ENCODE measurements around the gene TADA1.
A peak's percentile ranks its signal among the peaks of the same experiment; 100 is the strongest.

TADA1 gene

GRCh38 chr1:166875734-166876539, at the start of gene TADA1:
TADA1 (minus strand) TSS chr1:166876264; CDS start chr1:166876233, 31 bp downstream.
- peak; percentile 99 for DNase-seq

GRCh38 chr1:166924823-166925541, 48.9 kb upstream of the TADA1 start:
- DNase-seq, result no peak

DNA sequence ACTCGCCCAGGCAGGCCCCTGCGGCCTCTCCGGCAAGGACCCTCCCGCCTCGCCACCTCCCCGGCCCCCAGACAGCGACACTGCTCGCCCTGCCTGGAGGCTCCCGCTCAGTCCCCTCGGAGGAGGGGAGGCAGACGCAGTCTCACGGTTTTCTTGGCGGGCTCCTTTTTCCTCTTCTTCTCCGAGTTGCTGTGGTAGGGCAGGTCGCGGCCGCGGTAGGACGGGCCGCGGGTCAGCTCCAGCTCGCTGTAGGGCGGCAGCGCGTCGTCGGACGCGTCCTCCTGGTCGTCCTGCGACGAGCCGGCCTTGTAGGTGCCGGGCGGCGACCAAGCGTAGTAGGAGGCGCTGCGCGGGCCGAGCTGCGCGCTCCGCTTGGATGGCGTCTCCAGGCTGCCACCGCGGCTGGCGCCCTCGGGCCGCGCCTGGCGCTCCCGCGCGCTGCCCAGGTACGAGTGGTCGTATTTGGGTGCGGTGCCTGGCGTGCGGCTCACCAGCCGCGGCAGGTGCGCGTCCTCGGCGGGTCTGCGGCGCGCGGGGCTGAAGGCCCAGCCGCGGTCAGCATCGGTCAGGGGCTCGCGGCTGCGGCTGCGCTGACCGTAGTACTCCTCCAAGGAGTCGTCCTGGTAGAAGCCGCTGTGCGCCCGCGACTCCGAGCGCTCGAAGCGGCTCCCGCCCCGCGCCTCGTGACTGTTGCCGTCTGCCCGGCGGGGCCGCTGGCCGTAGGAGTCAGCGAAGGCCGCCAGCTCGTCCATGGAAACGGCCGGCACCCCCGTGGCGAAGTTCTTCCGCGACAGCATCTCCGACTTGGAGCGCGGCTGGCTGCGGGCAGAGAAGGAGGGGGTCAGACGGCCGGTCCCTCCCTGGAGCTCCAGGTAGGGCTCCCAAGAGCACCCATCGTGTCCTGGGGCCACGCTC, 44.8 kb upstream of the TADA1 start:
- DNase-seq, result no peak

DNA sequence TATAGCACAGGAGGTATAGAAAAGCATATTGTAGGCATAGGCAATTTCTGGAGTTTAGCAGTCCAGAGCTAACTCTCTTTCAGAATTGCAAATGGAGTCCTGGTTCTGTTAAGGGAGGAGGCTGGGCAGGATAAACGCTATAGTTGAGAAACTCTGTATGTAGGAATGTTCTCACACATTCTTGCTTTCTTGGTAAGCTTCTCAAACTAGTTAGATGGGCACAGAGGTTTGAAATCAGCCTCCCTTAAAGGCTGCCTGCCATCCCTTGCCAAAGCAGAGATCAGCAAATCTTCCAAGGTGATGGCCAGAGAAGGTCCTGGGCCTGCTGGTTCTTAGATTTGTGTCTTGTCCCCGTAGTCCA, 42.9 kb upstream of the TADA1 start:
- DNase-seq, result no peak

DNA sequence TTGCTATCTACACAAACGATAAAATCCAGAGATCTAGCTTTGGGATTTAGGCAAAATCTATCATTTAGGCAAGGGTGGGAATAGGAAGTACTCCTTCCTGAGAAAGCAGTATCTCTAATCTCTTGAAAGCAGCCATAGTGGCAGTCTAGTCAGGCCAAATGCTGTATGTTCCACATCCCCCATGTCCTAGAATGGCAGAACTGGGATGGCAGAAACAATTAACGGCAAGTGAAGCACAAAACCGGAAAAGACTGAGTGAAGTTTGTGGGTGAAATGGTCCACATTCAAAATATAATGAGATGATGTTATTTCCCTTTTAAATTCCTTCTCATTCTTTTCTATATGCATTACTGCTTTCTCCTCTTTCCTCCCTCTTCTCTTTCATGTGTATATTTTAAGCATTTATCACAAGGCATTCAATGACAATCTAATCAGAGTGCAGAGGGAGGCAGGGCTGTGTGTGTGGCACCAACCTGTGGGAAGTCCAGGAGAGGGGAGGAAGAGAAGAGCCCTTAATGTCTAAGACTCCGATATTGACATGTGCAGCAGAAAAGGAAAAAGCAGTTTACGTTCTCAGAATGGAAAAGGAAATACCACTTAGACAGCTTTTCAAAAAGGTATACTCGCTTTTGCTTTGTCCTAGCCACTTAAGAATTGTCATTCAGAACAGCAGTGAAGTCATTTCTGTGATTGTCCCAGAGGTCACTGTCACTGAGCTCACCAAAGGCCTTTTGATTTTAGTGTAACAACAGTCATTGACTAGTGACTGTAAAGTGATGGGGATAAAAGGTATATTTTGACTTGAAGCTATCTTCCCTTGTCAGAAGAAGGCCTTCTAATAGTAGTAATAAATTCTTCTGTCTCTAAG, 42.3 kb upstream of the TADA1 start:
- no peak for DNase-seq

GRCh38 chr1:166915941-166916340, 39.9 kb upstream of the TADA1 start:
- no peak for DNase-seq

DNA sequence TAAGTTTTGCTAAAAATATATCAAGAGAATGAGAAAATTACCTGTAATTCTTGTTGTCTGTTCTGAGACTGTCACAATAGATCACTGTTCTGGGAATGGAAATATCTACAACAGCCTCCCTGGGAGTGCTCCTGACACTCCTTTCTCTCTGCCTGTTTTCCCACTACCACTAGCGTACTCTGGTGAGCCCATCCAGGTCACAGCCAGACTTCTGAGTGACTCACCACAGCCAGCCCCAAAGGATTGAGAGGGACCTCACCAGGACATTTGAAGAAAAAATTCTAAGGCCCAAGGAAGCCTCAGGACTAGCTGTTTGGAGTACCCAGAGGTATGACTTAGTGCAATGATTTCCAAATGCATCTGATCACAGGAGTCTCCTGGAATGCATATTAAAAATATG, 39.0 kb upstream of the TADA1 start:
- no peak for DNase-seq

DNA sequence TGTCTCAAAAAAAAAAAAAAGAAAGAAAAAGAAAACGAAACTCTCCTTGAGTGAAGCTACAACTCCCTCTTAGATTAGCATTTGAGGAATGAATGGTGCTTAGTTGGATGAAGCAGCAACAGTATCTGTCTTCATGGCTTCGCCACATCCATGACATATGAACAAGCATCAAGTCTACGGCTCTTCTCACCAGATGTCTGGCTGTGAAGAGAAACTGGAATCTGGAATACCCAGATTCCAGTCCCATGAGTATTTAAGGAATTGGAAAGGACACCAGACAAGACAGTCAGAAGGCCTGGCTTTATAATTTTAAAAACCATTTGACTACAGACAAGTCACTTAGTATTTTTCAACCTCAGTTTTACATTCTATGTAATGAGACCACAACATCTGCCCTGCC, 38.0 kb upstream of the TADA1 start:
- no peak for DNase-seq

DNA sequence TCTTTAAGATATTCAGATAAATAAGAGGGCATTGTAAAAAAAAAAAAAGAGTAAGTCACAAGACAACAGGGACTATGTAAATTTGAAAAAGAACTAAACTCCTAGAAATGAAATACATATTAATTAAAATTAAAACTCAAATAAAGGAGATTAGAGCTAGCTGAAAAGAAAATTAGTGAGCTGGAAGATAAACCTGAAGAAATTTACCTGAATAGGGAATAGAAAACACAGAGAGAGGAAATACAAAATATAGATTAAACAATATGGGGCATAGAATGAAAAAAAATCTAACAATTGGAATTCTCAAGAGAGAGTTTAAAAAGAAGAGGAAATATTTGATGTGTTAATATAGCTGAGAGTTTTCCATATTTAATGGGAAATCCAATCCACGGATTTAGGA, 35.6 kb upstream of the TADA1 start:
- DNase-seq, result no peak

GRCh38 chr1:166910396-166910994, 34.4 kb upstream of the TADA1 start:
- DNase-seq, result peak; percentile 76

DNA sequence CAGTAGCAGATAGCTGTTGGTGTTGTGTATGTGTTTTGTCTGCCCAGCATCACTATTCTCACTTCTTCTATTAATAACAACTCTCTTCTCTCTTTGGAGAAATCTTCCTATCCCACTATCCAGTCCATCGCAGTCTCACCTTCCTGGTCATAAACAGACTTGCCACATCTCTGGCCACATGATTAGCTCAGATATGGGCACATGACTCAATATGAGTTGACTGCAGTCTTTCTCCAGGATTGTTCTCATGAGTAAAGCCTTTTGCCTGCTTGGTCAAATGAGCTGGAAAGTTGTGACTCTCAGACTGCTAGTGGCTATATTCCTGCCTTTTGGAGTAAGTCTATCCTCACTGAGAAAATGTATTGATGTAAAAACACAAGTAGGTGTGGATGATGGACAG, 32.9 kb upstream of the TADA1 start:
- DNase-seq, result no peak

GRCh38 chr1:166907763-166908162, 31.7 kb upstream of the TADA1 start:
- no peak for DNase-seq

GRCh38 chr1:166907051-166907450, 31.0 kb upstream of the TADA1 start:
- no peak for DNase-seq

- no peak for DNase-seq
These were observed 30.6 kb upstream of the TADA1 start for GRCh38 chr1:166906647-166907046.

DNA sequence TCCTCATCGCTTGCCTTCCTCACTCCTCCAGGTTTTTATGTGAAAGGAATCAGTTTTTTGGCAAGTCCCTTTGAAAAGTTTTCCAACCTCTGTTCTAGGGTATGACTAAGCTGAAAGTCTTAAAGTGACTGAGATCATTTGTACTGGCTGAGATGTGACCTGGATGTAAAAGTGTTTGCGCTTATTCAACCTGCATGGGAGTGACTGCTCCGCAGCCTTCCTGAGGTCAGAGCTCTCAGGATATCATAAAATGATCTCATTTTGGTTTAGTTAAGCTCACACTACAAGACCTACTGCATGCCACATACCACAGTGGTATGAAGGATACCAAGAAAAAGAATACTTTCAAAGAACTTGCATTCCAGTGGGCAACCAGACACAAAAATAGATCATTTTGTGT, 29.8 kb upstream of the TADA1 start:
- no peak for DNase-seq

GRCh38 chr1:166905136-166905535, 29.1 kb upstream of the TADA1 start:
- DNase-seq, result no peak

DNA sequence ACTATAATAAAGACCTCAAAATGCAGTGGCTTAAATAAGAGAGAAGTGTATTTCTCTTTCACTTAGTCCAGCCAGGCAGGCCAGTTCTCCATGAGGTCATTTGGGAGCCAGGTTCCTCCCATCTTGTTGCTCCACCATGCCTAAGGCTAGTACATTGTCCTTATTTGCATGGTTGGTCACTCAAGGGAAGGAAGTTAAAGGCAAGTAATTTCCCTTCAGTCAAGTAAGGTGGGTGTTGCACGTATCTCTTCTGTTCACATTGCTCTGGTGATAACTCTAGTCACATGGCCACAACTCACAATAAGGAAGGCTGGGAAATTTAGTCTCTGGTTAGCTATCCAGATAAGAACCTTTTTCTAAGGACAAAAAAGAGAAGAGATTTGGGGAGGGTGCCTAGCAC, 27.2 kb upstream of the TADA1 start:
- no peak for DNase-seq

DNA sequence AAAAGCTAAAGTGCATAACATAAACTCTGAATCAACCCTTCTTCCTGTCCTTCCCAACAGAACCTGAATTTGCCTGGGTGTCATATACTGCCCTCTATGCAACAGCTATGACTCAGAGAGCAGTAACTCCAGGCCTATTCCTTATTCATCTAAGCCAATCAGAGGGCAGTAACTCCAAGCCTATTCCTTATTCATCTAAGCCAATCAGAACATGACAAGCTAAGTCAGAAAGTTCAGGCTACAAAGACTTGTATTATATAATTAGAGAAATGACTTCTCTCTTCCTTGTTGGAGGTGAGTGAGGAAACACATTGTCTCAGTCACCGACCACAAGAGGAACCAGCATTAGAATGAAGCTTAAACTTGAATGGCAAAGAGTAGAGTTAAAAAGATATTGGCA, 26.2 kb upstream of the TADA1 start:
- no peak for DNase-seq

DNA sequence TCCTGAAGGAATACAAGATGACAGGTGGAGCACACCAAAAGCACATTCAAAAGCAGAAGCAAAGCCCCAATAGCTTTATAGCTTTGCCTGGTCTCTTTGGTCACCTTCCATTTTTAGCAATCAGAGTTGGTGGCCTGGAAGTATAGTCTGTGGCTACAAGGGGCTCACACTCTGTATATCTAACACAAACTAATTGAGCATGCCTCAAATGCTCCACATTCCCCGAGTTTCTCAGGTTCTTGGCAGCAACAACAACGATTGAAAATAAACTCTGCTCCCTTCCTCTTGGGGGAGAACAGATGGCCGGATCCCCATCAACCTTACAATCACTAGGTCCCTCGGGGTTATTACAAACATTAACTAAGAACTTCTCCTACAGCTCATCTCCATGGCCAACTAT, 24.9 kb upstream of the TADA1 start:
- no peak for DNase-seq

DNA sequence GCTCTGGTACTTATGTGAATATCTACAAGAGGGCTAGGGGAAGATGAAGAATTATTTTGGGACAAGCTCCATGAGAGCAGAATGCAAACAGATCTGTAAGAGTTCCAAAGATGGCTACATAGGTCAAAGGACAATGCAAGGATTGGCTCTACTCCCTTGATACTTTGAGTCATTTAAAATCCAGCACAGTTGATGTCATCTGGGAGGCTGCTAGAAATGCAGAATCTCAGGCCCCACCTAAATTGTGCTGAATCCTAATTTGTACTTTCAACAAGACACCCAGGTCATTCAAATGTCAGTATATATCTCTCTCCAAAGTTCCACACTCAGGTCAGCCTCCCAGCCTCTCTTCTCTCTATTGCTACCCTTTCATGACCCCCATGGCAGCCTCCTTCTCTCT, 23.7 kb upstream of the TADA1 start:
- no peak for DNase-seq

DNA sequence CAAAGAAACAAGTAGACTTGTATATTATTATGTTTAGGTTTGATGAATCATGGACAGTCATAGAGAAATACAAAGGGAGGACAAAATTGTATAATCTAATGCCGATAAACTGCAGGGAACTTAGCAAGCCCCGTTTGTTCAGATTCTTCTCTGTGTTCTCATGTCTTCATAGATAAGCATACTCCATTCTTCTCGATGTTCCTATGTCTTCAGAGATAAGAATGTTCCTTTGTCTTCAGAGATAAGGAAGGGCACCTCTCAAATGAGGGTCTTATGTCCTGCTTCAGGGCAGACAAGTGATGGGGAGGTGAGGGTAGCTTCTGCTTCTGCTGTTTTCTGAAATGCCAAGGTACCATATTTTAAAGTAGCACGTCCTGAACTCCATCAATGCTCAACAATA, 19.7 kb upstream of the TADA1 start:
- no peak for DNase-seq

GRCh38 chr1:166889776-166890175, 13.7 kb upstream of the TADA1 start:
- no peak for DNase-seq
